ENCODE data around the gene ARGFX.
"Not testable (repeated sequence)": the region's sequence is repeated elsewhere in the genome, so short reads cannot be mapped to it uniquely, and the experiment has no call there.

Gene ARGFX

GRCh38 chr3:121584418-121584817, 16.7 kb downstream of the ARGFX start:
- no peak for DNase-seq

GRCh38 chr3:121592856-121593702, 25.3 kb downstream of the ARGFX start, which contains the start of gene FBXO40:
Gene FBXO40 (plus strand): TSS chr3:121593379. CDS start chr3:121620576, 27,197 bp downstream.
- Mint-ChIP-seq H3K4me3 (no peak within 1 kb of the TSS), H3K9me3 (no peaks in the 10 kb centered on the region), H3K27me3 (no peaks in the 10 kb centered on the region), H3K36me3 (ENCODE audit: low read depth) (no peaks in the 10 kb centered on the region), H3K4me1 (ENCODE audit: low read depth) (no peaks in the 10 kb centered on the region), H3K27ac (no peak within 1 kb of the TSS)
- DNase-seq = no peak

More at GRCh38 chr3:121584418-121584817, 16.7 kb downstream of the ARGFX start:
- Mint-ChIP-seq H3K36me3 (ENCODE audit: low read depth) (no peaks in the 10 kb centered on the region), H3K27ac (no peak overlapping the region), H3K27me3 (peaks cover 13% of the 10 kb centered on the region), H3K4me3 (no peak overlapping the region), H3K4me1 (ENCODE audit: low read depth) (no peaks in the 10 kb centered on the region), H3K9me3 (no peaks in the 10 kb centered on the region)

GRCh38 chr3:121593806-121594205, 26.1 kb downstream of the ARGFX start:
- not testable (repeated sequence) for H3K27me3 Mint-ChIP-seq; H3K9me3 Mint-ChIP-seq; H3K4me1 Mint-ChIP-seq (ENCODE audit: low read depth); H3K4me3 Mint-ChIP-seq; H3K36me3 Mint-ChIP-seq (ENCODE audit: low read depth); DNase-seq; H3K27ac Mint-ChIP-seq

- Mint-ChIP-seq H3K4me3 (no peak overlapping the region), H3K36me3 (ENCODE audit: low read depth) (no peaks in the 10 kb centered on the region), H3K27me3 (no peaks in the 10 kb centered on the region), H3K4me1 (ENCODE audit: low read depth) (no peaks in the 10 kb centered on the region), H3K9me3 (no peaks in the 10 kb centered on the region), H3K27ac (no peak overlapping the region)
- DNase-seq = no peak
Measured at GRCh38 chr3:121594850-121595249, 27.1 kb downstream of the ARGFX start.

GRCh38 chr3:121595765-121596406, 28.1 kb downstream of the ARGFX start:
- no peak for DNase-seq
- no peaks in the 10 kb centered on the region for H3K4me1 Mint-ChIP-seq (ENCODE audit: low read depth)
- no peak overlapping the region for H3K27ac Mint-ChIP-seq
- no peaks in the 10 kb centered on the region for H3K36me3 Mint-ChIP-seq (ENCODE audit: low read depth)
- H3K27me3 Mint-ChIP-seq = no peaks in the 10 kb centered on the region
- no peak overlapping the region for H3K4me3 Mint-ChIP-seq
- H3K9me3 Mint-ChIP-seq = no peaks in the 10 kb centered on the region

- Mint-ChIP-seq H3K4me1 (ENCODE audit: low read depth) (no peaks in the 10 kb centered on the region), H3K36me3 (ENCODE audit: low read depth) (no peaks in the 10 kb centered on the region), H3K27me3 (no peaks in the 10 kb centered on the region), H3K9me3 (no peaks in the 10 kb centered on the region), H3K27ac (no peak overlapping the region), H3K4me3 (no peak overlapping the region)
- DNase-seq = no peak
Measured at GRCh38 chr3:121598564-121598963, 30.8 kb downstream of the ARGFX start.

GRCh38 chr3:121599900-121600299, 32.2 kb downstream of the ARGFX start:
- not testable (repeated sequence) for H3K9me3 Mint-ChIP-seq; DNase-seq; H3K4me1 Mint-ChIP-seq (ENCODE audit: low read depth); H3K27me3 Mint-ChIP-seq; H3K27ac Mint-ChIP-seq; H3K36me3 Mint-ChIP-seq (ENCODE audit: low read depth); H3K4me3 Mint-ChIP-seq

- Mint-ChIP-seq H3K4me1 (ENCODE audit: low read depth) (no peaks in the 10 kb centered on the region), H3K27ac (no peak overlapping the region), H3K27me3 (no peaks in the 10 kb centered on the region), H3K9me3 (no peaks in the 10 kb centered on the region), H3K36me3 (ENCODE audit: low read depth) (no peaks in the 10 kb centered on the region), H3K4me3 (no peak overlapping the region)
- DNase-seq = no peak
Measured at GRCh38 chr3:121601212-121601812, 33.6 kb downstream of the ARGFX start.

- Mint-ChIP-seq H3K4me1 (ENCODE audit: low read depth) (no peaks in the 10 kb centered on the region), H3K4me3 (no peak overlapping the region), H3K27ac (no peak overlapping the region), H3K9me3 (no peaks in the 10 kb centered on the region), H3K27me3 (no peaks in the 10 kb centered on the region), H3K36me3 (ENCODE audit: low read depth) (no peaks in the 10 kb centered on the region)
- no peak for DNase-seq
Measured at GRCh38 chr3:121604759-121605158, 37.0 kb downstream of the ARGFX start.

GRCh38 chr3:121606106-121606505, 38.4 kb downstream of the ARGFX start:
- DNase-seq = no peak
- Mint-ChIP-seq H3K36me3 (ENCODE audit: low read depth) (no peaks in the 10 kb centered on the region), H3K9me3 (no peaks in the 10 kb centered on the region), H3K27ac (no peak overlapping the region), H3K4me3 (no peak overlapping the region), H3K4me1 (ENCODE audit: low read depth) (no peaks in the 10 kb centered on the region), H3K27me3 (no peaks in the 10 kb centered on the region)
